Fibroblast of lung (primary cell): ENCODE data around the gene COG5.

Source experiments
- CTCF ChIP-seq, 2 donors: IDR thresholded peaks in 1 of 2; conservative IDR thresholded peaks in 1 of 2; 1 replicate in 1 of 2; 2 replicates in 1 of 2; pipeline ENCODE4 v1.5.1; 2011 to 2012; ENCODE audit warnings: low read length in 2 of 2, control low read depth in 1 of 2, inconsistent platforms in 1 of 2, low read depth in 1 of 2, mild to moderate bottlenecking in 1 of 2
- EZH2 ChIP-seq: IDR thresholded peaks from 2 replicates; pipeline ENCODE4 v1.5.1; 2012; ENCODE audit warnings: low read length, control low read depth, mild to moderate bottlenecking; ENCODE audit errors: missing control alignments

DNA sequence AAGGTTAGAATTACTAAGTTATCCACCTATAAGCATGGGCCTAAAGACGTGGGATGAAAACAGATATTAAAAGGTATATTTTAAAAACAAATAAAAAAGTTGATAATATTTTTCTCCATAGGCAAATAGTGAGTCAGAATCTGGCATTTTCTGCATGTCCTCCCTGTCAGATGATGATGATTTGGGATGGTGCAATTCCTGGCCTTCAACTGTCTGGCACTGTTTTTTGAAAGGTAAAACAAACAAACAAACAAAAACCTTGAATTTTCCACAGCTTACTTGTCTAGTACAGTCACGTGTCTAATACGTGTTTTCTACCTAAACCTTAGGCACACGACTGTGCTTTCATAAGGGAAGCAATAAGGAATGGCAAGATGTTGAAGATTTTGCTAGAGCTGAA is 377.5 kb downstream of the COG5 start:
- no peak for TF ChIP-seq CTCF (conservative IDR thresholded peaks at IDR 0.05 in 1 of 2, IDR thresholded peaks at IDR 0.05 in 1 of 2; ENCODE audit: low read depth in 1 of 2, low read length in 2 of 2)
- no peak for TF ChIP-seq EZH2
